ENCODE data around the gene CCNA1.

The CCNA1 gene

DNA sequence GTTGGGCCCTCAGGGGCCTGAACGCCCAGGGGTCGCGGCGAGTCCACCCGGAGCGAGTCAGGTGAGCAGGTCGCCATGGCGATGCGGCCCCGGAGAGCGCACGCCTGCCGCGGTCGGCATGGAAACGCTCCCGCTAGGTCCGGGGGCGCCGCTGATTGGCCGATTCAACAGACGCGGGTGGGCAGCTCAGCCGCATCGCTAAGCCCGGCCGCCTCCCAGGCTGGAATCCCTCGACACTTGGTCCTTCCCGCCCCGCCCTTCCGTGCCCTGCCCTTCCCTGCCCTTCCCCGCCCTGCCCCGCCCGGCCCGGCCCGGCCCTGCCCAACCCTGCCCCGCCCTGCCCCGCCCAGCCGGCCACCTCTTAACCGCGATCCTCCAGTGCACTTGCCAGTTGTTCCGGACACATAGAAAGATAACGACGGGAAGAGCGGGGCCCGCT, at the start of gene CCNA1:
CCNA1 (plus strand) TSS at position 390 of the 439 bp plus-strand sequence. CDS start 562 bp downstream, outside the sequence.
- DNase-seq, result no peak

DNA sequence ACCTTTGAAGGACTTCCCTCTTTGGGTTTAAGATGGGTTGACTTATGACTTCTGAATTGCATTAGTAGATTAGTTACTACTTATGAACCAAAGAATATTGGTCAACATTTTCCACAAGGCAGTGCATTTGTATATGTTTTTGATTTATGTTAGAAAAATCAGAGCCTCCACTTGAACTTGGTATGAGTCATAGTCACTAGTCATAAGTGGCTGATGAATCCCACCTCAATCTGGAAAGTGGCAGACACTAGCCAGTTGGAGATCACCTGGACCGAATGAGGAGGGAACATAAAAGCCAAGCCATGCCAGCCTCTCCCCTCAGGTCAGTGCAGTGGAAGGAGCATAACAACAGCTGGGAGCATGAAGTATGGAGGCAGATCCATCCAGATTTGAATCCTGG, 46.8 kb upstream of the CCNA1 start:
- no peak for DNase-seq

GRCh38 chr13:36395280-36395679, 37.0 kb upstream of the CCNA1 start:
- no peak for DNase-seq

DNA sequence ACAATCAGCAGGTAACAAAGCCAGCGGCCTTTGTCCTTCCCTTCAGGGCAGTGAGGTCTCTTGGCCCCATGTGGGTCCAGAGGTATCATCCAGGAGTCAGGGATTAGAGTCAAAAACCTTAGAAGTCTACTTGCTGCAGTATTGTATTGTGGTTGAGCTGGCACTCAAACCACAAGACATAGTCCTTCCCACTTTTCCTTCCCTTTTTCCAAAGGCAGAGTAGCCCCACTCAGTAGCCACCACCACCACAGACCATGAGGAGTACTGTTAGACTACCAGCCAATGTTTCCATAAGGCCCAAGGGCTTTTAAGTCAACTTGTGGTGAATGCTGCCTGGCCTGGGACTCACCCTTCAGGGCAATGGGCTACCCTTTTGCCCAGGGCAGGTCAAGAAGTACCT, 27.1 kb upstream of the CCNA1 start:
- DNase-seq, result no peak

GRCh38 chr13:36412736-36413135, 19.6 kb upstream of the CCNA1 start:
- DNase-seq, result no peak

GRCh38 chr13:36413161-36413560, 19.1 kb upstream of the CCNA1 start:
- DNase-seq, result no peak

DNA sequence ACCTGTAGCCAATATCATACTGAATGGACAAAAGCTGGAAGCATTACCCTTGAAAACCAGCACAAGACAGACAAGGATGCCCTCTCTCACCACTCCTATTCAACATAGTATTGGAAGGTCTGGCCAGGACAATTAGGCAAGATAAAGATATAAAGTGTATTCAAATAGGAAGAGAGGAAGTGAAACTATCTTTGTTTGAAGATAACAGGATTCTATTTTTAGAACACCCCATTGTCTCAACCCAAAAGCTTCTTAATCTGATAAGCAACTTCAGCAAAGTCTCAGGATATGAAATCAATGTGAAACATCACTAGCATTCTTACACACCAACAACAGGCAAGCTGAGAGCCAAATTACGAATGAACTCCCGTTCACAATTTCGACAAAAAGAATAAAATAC, 17.8 kb upstream of the CCNA1 start:
- no peak for DNase-seq

- DNase-seq, result no peak
Observed at GRCh38 chr13:36417331-36417730, 15.0 kb upstream of the CCNA1 start.

DNA sequence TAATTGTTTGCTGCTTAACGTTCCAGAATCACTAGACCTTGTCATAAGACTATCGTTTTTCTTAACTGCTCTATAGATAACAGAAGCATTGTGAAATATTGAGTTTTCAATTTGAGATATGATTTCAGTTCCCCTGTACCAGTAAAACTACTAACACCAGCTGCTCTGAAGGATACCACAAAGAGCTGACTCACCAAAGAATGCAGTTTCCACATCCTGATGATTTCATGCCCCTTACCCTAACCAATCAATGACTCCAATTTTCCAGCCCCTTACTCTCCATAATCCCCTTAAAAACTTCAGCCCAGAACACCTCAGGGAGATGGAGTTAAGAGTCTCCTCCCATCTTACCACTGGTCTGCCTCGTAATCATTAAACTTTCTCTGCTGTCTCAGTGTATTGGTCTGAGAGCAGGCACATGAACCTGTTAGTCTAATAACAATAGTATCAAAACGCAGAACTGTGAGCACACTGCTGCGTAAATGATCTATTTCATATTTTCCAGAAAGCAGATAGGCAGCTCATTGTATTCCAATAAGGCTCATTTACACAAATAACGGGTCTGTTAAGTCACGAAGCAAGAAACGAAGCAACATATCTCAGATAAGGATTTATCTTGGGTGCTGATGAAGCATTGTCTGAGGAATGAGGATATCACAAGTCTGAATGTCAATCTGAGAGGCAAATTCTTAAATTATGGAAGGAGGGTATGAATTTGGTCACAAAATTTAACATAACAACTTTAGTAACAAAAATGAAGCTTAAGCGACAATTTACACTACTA, 14.1 kb upstream of the CCNA1 start:
- no peak for DNase-seq

DNA sequence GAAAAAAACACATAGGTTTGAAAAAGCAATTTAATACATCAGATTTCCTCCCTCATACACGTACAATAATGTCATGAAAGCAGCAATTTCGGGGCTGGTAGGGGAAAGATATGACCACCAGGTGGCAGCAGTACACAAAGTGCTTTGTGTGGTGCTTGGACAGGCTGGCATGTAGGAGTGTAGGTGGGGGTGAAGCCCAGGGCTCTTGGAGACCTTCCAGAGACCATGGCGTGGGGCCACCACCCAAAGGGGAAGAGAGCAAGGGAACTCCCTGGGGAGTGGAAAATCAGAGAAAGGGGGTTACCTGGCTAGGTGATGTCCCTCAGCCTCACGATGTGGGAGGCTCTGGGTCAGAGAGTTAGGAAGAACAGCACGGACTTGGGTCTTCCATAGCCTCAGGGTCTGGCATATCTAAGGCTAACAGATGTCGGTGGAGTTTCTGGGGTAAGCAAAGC, 11.8 kb upstream of the CCNA1 start:
- no peak for DNase-seq

- DNase-seq, result no peak
Observed at GRCh38 chr13:36421447-36421846, 10.8 kb upstream of the CCNA1 start.

GRCh38 chr13:36428086-36428485, 4.2 kb upstream of the CCNA1 start:
- DNase-seq, result no peak

- no peak for DNase-seq
Observed at GRCh38 chr13:36430247-36431203, 1.8 kb upstream of the CCNA1 start.

DNA sequence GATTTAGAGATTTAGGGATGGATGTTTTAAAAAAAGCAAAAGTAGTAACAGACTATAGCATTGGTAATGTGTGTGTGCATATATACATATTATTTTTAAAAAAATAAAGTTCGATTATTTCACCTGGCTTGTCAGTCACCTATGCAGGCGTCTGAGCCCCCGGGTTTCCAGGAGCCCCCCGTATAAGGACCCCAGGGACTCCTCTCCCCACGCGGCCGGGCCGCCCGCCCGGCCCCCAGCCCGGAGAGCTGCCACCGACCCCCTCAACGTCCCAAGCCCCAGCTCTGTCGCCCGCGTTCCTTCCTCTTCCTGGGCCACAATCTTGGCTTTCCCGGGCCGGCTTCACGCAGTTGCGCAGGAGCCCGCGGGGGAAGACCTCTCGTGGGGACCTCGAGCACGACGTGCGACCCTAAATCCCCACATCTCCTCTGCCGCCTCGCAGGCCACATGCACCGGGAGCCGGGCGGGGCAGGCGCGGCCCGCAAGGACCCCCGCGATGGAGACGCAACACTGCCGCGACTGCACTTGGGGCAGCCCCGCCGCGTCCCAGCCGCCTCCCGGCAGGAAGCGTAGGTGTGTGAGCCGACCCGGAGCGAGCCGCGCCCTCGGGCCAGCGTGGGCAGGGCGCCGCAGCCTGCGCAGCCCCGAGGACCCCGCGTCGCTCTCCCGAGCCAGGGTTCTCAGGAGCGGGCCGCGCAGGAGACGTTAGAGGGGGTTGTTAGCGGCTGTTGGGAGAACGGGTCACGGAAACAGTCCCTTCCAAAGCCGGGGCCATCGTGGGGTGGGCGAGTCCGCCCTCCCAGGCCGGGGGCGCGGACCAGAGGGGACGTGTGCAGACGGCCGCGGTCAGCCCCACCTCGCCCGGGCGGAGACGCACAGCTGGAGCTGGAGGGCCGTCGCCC, 840 bp upstream of the CCNA1 start:
- no peak for DNase-seq

DNA sequence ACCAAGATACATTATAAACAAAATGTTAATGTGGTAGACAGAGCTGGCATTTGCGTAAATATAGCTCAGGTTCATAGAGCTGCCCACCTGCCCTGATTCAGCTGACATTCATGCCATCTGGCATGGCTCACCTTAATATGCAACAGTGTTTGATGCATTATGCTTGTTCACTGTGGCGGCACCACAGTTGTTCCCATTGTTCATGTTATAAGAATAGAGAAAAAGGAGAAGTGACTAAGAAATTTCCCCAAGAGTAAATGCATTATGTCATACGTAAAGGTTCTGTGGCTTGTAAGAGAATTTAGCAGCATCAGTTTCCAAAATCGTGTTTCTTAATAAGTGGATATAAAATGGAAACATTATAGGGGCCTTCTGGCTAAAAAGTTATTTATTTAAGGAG, 4.5 kb downstream of the CCNA1 start:
- no peak for DNase-seq

- no peak for DNase-seq
Observed at GRCh38 chr13:36438594-36439483, 6.5 kb downstream of the CCNA1 start.

- DNase-seq, result no peak
Observed at GRCh38 chr13:36445278-36445677, 13.0 kb downstream of the CCNA1 start.

- DNase-seq, result no peak
Observed at GRCh38 chr13:36445891-36446351, 13.6 kb downstream of the CCNA1 start.

- no peak for DNase-seq
Observed at GRCh38 chr13:36447501-36447900, 15.2 kb downstream of the CCNA1 start.

GRCh38 chr13:36450534-36450933, 18.2 kb downstream of the CCNA1 start:
- no peak for DNase-seq

- no peak for DNase-seq
Observed at GRCh38 chr13:36453516-36453915, 21.2 kb downstream of the CCNA1 start.
